Embryonic facial prominence (tissue), 1 donor: ENCODE measurements around the gene PRMT3.
"Not testable (repeated sequence)": the region's sequence is repeated elsewhere in the genome, so short reads cannot be mapped to it uniquely, and the experiment has no call there.

Experiments used
- DNase-seq: peaks from one replicate; pipeline ENCODE4 v3.0.0-alpha.2; 2016; ENCODE audit errors: extremely low spot score

The PRMT3 gene

DNA sequence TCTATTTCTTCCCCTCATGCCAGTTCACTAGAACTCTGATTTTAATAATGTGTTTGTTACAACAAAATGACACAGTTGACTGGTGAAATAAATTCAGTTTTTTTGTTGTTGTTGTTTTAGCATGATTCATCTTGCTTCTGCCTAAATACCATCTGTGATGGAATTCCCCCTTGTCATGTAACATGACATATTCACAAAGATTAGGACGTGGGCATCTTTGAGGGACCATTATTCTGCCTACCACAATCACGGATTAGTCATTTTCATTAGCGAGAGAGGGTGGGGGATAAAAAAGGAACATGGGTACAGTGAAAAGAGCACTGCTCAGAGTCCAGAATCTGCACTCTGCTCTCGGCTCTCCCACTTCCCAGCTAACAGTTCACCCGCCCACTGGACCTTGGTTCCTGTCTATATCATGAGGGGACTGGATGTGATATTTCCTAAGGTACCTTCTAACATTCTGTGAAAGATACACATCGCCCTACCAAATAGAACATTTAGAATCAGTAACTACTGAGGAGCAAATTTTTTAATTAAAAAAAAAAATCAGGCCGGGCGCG lies 12.7 kb upstream of the PRMT3 start:
- DNase-seq: no peak

DNA sequence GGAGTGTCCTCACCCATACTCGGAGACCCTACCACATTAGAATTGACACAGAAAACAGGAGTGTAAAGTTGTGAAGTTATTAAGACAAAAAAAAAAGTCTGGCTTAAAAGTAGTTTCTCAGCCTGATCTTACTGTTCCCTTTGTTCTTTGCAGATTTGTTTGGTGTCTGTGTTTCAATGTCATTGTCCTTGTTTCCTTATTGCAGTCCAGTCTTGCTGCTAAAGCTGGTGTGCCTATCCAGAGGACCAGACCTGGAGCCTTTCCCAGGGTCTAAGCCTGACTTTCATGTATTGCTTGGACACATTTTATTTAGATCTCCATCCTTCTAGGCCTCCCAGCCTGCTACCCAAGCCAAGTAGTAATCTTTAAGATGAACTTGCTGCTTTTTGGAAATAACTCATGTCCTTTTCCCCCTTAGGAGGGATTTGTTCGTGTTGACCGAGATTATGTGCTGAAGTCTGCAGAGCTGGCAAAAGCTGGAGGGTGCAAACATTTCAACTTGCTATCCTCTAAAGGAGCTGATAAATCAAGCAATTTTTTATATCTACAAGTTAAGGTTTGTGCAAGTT lies 11.3 kb upstream of the PRMT3 start:
- DNase-seq: no peak

DNA sequence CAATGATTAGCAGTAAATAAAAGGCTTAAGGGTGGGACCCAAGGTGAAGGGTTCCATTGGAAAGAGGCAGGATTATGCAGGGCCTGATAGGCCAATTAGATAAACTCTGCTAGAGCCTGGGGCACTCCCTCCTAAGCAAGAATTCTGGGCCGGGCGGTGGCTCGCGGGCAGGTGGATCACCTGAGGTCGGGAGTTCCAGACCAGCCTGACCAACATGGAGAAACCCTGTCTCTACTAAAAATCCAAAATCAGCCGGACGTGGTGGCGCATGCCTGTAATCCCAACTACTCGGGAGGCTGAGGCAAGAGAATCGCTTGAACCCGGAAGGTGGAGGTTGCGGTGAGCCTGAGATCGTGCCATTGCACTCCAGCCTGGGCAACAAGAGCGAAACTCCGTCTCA lies 1.5 kb upstream of the PRMT3 start:
- DNase-seq: not testable (repeated sequence)

DNA sequence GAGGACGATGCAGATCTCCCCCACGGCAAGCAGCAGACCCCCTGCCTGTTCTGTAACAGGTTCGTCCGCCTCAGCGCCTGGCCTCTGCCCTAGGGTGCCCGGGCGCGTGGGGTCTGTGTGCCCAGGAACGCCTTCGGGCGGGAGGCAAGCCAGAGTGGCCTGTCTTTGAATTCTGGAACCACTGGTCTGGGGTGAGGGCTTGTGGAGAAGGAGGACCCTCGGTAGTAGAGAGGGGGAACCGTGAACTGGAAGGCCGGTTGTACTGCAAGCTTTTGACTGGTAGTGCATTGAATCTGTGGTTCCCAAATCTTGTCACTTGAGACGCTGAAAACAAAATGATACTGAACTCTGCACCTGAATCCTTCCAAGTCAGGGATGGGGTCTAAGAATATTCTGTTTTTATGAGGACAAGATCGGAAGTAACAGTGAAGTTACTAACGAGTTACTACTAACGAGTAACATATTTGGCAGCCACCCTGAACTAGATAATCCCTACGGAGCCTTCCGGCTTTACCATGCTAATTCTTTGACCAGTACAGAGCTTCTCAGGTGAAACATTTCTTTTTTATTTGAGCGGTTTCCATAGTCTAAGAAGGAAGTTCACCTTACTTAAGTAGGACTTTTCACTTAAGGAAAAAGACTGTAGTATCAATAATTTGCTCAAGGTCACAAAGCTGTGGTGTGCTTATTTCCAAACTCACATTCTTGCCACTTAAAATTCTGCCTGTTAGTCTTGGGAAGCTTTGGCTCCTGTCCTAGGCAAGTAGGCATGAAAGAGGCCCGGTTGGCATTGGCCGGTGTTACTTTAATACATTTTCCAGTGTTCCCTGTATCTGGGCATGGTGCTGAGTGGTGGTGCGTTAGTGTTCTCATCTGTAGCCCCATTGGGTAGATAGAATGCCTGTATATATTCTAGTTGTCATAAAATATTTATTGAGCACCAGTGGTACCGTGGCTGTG lies 860 bp downstream of the PRMT3 start:
- DNase-seq: no peak

DNA sequence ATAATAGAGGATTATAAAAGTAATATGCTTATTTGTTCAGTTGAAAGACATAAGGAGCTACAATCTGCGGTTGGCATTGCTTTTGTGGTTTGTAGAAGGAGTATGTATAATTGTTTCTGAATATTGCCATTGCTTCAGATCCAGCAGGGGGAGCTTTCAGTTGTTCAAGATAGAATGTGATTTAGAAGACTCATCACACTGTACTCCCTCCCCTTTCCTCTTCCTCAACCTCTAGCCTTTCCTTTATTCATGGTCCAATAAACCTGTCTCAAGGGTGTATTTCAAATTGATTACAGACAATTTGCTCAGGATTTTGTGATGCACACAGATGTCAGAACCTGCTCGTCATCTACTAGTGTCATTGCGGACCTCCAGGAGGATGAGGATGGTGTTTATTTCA lies 9.8 kb downstream of the PRMT3 start:
- DNase-seq: no peak

DNA sequence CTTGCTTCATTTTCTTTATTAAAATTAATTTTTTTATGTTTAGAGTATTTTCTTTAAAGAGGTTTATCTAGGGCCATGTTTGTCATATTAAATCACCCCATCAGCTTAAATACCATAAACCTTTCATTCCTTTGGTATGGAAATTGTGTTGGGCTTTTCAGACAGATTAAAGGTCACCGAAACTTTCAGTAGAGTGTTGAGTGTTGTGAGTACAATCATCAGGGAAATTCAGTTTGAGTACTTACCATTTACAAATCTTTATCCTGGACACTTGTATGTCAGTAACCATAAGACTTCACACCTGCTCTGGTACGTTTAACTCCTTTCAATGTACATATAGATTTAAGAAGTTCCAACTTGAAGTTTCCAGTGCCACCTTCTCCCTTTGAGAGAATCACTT lies 12.0 kb downstream of the PRMT3 start:
- DNase-seq: no peak

DNA sequence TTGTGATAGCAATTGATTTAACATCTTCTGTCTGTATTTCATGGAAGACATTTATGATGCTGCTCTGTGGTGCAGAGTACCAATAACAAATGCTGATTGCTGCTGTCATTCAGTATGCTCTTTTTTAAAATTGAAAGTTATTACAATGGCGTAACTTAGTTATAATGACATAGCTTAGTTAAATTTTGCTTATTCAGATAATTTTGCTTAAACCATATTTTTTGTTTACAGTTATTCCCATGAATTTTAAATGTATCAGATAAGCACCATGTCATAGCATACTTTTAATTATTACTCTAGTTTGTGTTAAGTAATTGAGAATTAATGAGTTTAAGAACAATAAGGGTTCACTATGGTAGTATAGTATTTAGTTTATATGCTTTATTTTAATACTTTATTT lies 15.5 kb downstream of the PRMT3 start:
- no peak for DNase-seq

DNA sequence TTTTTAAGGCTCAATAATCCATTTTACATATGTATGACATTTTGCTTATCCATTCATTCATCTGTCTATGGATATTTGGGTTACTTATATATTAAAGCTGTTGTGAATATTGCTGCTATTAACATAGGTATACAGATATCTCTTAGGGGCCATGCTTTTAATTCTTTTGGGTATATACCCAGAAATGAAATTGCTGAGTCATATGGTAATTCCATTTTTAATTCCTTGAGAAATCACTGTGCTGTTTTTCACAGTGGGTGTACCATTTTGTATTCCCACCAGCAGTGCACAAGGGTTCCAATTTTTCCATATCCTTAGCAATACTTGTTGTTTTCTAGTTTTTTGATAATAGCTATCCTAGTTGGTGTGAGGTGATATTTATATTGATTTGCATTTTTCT lies 19.0 kb downstream of the PRMT3 start:
- DNase-seq: no peak

DNA sequence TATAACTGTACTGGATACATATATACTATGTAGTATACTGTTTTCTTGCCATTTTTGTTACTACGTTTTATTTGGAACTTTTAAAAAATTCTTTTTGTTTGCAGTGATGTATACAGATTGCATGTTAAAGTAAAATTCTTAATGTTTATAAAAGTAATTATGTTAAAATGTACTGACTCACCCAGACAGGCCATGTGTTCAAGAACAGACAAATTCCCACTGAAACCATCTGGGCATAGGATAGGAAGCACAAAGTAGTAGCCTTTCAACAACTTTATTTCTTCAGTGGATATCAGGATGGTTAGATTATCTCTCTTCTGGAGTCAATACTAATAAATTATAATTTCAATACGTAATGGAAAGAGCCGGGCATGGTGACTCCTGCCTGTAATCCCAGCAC lies 19.8 kb downstream of the PRMT3 start:
- DNase-seq: no peak

DNA sequence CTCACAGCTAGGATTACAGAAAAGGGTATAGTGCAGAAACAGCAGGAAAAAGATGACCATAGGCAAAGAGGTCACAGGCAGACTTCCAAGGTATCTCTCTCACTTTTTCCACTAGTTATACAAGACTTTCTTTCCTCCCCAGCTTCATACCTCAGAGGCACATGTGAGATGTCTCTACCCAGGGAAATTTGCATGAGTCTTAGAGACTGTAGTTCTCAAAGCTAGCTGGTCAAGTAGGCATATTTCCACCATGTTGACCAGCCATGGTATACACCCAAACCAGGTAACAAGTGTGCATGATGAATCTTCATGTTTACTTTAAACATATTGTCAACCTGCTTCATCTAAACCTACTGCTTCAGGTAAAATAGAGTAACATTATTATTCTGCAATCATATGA lies 27.9 kb downstream of the PRMT3 start:
- no peak for DNase-seq

DNA sequence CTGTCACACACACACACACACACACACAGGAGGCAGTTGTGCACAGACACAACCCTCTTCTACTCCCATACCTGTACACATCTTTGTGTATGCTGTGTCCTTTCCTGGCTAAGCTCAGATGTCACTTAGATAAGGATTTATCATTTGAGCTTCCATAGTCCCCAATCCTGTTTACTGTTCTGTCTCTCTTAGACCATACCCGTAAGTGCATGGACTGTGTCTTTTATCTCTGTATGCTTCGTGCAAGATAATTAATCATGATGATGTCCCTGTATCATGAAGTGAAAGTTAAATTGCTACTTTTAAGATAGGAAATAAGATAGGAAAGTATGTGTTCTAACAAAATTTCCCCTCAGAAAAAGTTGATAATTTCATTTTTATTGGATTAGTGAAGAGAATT lies 30.3 kb downstream of the PRMT3 start:
- no peak for DNase-seq

DNA sequence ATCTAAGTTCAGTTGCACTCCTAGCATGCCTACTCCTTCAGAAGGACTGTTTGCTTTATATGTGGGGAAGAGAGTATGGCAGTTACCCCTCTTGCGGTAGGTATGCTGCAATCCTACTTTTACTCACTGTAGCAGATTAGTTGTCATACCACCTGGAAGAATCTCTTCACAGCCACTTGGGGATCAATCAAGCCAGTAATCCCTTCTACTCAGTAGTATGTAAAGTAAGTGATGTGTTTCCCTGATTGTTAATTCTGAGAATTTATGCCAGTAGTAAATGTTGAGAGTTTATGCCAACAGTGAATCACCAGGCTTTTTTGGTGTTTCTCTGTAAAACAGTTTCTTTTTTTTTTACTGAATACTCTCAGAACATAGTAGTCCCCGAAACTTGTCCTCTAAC lies 34.4 kb downstream of the PRMT3 start:
- no peak for DNase-seq

DNA sequence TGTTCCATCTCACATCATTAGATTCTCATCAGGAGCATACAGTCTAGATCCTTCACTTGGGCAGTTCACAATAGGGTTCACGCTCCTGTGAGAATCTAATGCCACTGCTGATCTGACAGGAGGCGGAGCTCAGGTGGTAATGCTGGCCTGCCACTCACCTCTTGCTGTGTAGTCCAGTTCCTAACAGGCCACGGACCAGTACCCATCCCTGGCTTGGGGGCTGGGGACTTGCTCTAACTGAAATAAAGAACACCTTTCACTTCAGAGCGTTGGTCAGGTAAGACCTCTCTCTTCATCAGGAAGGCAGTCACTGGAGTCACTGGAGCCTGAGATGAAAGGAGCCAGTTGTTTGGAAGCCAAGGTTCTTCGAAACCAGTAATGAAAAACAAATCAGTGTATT lies 41.7 kb downstream of the PRMT3 start:
- DNase-seq: no peak

DNA sequence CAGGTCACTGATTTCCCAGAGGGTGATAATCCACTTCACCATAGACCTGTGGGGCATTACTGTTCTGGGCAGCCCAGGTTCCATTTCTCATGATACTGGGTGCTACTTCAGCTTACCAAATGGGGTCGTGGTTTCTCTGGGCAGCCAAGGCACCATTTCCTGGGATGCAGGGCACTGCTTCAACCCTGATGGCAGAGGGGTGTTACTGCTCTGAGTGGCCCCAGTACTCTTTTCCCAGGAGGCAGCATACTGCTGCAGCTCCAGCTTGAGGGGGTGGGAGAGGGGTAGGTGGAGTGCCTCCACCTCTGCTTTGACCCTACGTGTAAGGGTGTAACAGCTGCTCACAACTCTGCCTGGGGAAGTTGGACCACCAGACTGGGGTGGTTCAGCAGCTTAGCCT lies 51.1 kb downstream of the PRMT3 start:
- DNase-seq: no peak

DNA sequence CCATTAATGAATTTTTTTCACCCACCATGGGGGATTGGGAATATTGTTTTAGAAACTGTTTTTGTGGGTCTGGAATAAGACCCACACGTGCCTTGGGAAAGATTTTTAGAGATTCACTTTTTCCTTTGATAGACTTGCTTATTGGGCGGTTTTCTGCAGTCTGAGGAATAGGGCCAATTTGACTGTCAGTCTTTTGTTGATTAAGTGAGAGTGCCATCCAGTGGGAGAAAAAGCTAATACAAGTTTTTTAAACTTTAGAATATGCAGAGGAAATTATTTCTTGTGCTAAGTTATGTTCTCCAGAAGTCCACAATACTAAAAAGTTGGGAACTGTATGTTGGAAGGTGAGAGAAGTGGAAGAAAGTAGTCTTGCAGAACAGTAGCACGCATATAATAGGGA lies 56.1 kb downstream of the PRMT3 start:
- DNase-seq: no peak

DNA sequence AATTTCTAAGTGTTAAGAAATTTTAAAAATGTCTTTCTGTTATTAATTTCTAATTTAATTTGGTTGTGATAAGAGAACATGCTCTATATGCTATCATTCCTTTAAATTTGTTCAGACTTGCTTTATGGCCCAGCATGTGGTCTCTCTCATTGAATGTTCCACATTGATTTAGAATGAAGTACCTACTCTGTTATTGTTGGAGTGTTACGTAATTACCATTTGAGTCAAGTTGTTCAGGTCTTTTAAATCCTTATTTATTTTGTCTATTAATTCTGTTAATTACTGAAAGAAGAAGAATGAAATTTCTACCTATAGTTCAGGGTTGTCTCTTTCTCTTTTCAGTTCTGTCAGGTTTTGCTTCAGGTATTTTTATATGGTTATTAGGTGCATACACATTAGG lies 57.0 kb downstream of the PRMT3 start:
- DNase-seq: no peak

DNA sequence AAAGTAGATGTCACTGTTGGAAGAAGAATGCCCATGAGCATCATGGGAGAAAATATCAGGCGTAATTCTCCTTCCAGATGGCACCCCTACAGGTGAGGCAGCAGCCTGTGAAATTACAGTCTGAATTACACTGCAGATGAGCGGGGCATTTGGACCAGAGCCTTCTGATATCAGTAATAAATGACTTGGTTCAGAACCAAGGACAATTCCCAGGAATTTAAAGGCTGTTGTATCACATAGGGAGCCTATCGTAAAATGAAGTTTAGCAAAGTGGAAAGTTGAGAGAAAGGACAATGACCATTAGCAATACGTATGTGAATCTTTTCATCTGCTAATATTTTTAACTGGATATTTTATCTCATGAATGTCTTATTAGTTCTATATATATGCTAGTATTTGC lies 61.3 kb downstream of the PRMT3 start:
- no peak for DNase-seq

DNA sequence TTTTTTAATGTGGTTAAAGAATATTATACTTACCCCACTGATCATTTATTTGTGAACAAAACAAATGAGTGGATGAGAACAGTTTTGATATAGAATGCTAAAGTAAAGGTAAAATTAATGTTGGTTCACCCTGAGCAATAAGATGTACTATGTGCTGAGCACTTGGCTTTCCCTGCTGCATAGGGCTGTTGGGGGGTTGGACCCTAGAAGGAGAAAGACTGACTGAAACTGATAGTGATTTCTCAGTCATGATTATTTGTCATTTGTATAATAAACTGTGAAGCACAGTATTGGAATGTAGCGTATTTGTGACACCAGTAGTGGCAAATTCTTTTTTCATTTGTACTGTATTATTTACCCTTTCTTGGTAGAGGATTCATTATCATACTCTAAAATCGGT lies 63.3 kb downstream of the PRMT3 start:
- DNase-seq: no peak

DNA sequence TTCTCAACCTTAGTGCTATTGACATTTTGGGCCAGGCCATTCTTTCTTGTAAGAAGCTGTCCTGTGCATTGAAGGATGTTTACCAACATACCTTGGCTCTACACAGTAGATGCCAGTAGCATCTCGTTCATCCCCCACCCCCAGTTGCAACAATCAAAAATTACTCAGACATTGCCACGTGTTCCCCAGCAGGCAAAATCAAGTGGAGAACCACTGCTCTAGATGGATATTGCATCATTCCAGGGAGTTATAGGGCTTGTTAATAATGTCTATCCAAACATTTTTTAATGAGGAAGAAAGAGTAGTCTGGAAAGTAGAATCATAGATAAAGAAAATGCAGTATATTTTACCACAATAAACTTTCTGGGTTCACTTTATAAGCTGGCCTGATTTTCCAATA lies 64.1 kb downstream of the PRMT3 start:
- DNase-seq: no peak

DNA sequence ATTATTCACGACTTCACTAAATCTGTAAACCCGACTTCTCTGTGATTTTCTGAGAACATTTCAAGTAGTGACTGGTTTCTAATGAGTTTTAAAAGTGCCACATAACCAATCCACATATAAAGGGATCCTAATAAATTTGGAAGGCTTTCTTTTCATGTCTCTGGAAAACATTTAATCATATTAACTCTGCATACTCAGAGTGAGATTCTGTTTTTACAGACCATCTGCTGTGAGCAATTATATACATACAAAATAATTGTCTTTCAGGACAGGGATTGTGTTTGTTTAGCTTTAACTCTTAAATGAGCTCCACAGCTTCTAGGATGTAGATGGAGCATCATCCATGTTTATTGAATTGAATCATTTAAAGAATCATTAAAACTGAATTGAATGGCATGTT lies 65.1 kb downstream of the PRMT3 start:
- DNase-seq: no peak

DNA sequence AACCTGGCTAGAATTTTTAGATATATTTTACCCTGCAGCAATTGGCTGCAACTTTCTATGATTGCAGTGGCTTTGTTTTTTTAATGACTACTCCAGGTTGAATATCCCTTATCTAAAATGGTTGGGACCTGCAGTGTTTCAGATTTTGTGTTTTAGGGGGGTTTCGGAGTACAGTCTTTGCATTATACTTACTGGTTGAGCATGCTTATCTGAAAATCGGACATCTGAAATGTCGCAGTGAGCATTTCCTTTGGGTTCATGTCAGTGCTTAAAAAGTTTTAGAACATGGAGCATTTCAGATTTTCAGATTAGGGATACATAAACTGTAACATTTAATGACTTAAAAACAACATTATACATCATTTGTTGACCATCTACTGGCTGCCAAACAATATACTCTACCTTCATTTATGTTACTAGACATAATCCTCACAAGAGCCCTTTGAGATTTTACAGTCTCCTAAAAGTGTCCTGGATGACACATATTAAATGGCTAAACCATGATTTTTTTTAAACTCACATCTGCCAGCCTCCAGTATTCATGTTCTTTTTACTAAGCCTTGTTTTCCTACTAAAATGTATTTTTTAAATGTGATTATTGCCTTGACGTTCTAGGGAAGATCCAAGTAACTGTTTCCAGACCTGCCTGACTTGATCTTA lies 66.3 kb downstream of the PRMT3 start:
- no peak for DNase-seq

DNA sequence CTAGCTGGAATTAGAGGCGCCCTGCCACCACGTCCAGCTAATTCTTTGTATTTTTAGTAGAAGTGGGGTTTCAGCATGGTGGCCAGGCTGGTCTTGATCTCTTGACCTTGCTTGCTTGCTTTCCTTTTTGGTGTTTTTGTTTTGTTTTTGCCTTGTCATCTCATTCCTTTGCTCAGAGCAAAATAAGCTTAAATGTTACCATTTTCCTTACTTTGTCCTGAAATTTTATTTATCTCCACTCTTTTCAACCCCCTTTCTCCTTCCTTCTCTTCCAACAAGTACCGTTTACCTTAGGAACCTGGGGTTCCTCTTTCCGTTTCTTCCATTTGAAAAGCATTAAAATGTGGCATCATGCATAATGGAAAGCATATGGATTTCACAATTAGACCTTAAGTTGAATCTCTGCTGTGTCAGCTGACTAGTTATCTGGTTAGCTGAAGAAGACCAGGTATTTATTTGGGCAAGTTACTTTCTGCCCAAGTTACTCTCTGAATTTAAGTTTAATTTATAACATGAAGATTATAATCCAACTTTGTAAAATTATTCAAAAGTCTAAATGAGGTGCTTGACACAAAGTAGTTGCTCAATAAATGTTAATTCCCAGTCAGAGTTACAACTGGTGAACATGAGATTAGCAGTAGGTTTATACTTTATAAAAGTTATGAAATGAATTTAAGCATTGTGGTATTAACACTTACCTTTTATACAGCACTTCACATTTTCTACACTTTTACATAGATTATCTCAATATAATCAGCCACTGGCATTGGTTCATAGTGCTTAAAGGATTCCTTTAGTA lies 69.7 kb downstream of the PRMT3 start:
- DNase-seq: no peak
